Measurements from ENCODE around the gene PRKACA. TPM values are rescaled to one million over a fixed set of nuclear protein-coding genes. Genes with fewer than 3 reads are reported as not detected.

PRKACA gene
- total and polyA plus RNA-seq, 4 donors = 44.1 to 161 (median 111) TPM

GRCh38 chr19:14111486-14111885 is 6.1 kb downstream of the PRKACA start:
- Histone ChIP-seq H3K27ac (ENCODE audit: low read depth, low read length) (no peak overlapping the region), H3K4me1 (ENCODE audit: control insufficient read depth, insufficient read depth, low read length) (peaks cover 42% of the 10 kb centered on the region)

GRCh38 chr19:14110650-14111049 is 6.9 kb downstream of the PRKACA start:
- H3K4me1 ChIP-seq (ENCODE audit: control insufficient read depth, insufficient read depth, low read length) = peaks cover 34% of the 10 kb centered on the region
- 50% methylated on average over 1 of the region's 2 CpGs for WGBS (ENCODE audit: insufficient coverage)

More at GRCh38 chr19:14111486-14111885, 6.1 kb downstream of the PRKACA start:
- H3K27me3 ChIP-seq (ENCODE audit: control insufficient read depth, insufficient read depth, low read length) = no peaks in the 10 kb centered on the region
- H3K36me3 ChIP-seq (ENCODE audit: control insufficient read depth, insufficient read depth, low read length) = peaks cover 52% of the 10 kb centered on the region
- H3K4me3 ChIP-seq (ENCODE audit: low read depth, low read length) = no peak overlapping the region
- DNase-seq (ENCODE audit: low read depth in 4 of 6, low spot score in 6 of 6) = no peak
- WGBS (ENCODE audit: insufficient coverage) = no CpG with 5 or more reads among the region's 1 CpG
- H3K9me3 ChIP-seq (ENCODE audit: control insufficient read depth, insufficient read depth, low read length) = no peaks in the 10 kb centered on the region

GRCh38 chr19:14107581-14108461 is 9.7 kb downstream of the PRKACA start:
- Histone ChIP-seq H3K27me3 (ENCODE audit: control insufficient read depth, insufficient read depth, low read length) (no peaks in the 10 kb centered on the region), H3K9me3 (ENCODE audit: control insufficient read depth, insufficient read depth, low read length) (no peaks in the 10 kb centered on the region), H3K36me3 (ENCODE audit: control insufficient read depth, insufficient read depth, low read length) (peaks cover 63% of the 10 kb centered on the region), H3K27ac (ENCODE audit: low read depth, low read length) (no peak overlapping the region), H3K4me3 (ENCODE audit: low read depth, low read length) (no peak overlapping the region), H3K4me1 (ENCODE audit: control insufficient read depth, insufficient read depth, low read length) (peaks cover 9% of the 10 kb centered on the region)
- no peak for DNase-seq (ENCODE audit: low read depth in 4 of 6, low spot score in 6 of 6)
- WGBS (ENCODE audit: insufficient coverage) = 76% methylated on average over 22 of the region's 23 CpGs

More at GRCh38 chr19:14110650-14111049, 6.9 kb downstream of the PRKACA start:
- Histone ChIP-seq H3K4me3 (ENCODE audit: low read depth, low read length) (no peak overlapping the region), H3K27ac (ENCODE audit: low read depth, low read length) (no peak overlapping the region), H3K9me3 (ENCODE audit: control insufficient read depth, insufficient read depth, low read length) (no peaks in the 10 kb centered on the region), H3K27me3 (ENCODE audit: control insufficient read depth, insufficient read depth, low read length) (no peaks in the 10 kb centered on the region), H3K36me3 (ENCODE audit: control insufficient read depth, insufficient read depth, low read length) (peaks cover 60% of the 10 kb centered on the region)
- no peak for DNase-seq (ENCODE audit: low read depth in 4 of 6, low spot score in 6 of 6)

- H3K9me3 ChIP-seq (ENCODE audit: control insufficient read depth, insufficient read depth, low read length) = no peaks in the 10 kb centered on the region
- no peak for DNase-seq (ENCODE audit: low read depth in 4 of 6, low spot score in 6 of 6)
- H3K36me3 ChIP-seq (ENCODE audit: control insufficient read depth, insufficient read depth, low read length) = peaks cover 64% of the 10 kb centered on the region
- H3K4me1 ChIP-seq (ENCODE audit: control insufficient read depth, insufficient read depth, low read length) = peaks cover 1% of the 10 kb centered on the region
- H3K4me3 ChIP-seq (ENCODE audit: low read depth, low read length) = no peak overlapping the region
- WGBS (ENCODE audit: insufficient coverage) = 93% methylated on average over 13 of the region's 16 CpGs
- no peaks in the 10 kb centered on the region for H3K27me3 ChIP-seq (ENCODE audit: control insufficient read depth, insufficient read depth, low read length)
- no peak overlapping the region for H3K27ac ChIP-seq (ENCODE audit: low read depth, low read length)
Observed at GRCh38 chr19:14106840-14107239, 10.7 kb downstream of the PRKACA start.

- Histone ChIP-seq H3K36me3 (ENCODE audit: control insufficient read depth, insufficient read depth, low read length) (peaks cover 69% of the 10 kb centered on the region), H3K4me3 (ENCODE audit: low read depth, low read length) (no peak overlapping the region), H3K27me3 (ENCODE audit: control insufficient read depth, insufficient read depth, low read length) (no peaks in the 10 kb centered on the region), H3K27ac (ENCODE audit: low read depth, low read length) (no peak overlapping the region), H3K9me3 (ENCODE audit: control insufficient read depth, insufficient read depth, low read length) (no peaks in the 10 kb centered on the region), H3K4me1 (ENCODE audit: control insufficient read depth, insufficient read depth, low read length) (no peaks in the 10 kb centered on the region)
- WGBS (ENCODE audit: insufficient coverage) = 98% methylated on average over 5 of the region's 8 CpGs
- no peak for DNase-seq (ENCODE audit: low read depth in 4 of 6, low spot score in 6 of 6)
Observed at GRCh38 chr19:14105680-14106079, 11.9 kb downstream of the PRKACA start.

- Histone ChIP-seq H3K36me3 (ENCODE audit: control insufficient read depth, insufficient read depth, low read length) (peaks cover 87% of the 10 kb centered on the region), H3K4me1 (ENCODE audit: control insufficient read depth, insufficient read depth, low read length) (no peaks in the 10 kb centered on the region)
- WGBS (ENCODE audit: insufficient coverage) = 100% methylated on average over 1 of the region's 1 CpG
Observed at GRCh38 chr19:14103310-14103709, 14.3 kb downstream of the PRKACA start.

GRCh38 chr19:14102756-14103155 is 14.8 kb downstream of the PRKACA start:
- no peaks in the 10 kb centered on the region for H3K4me1 ChIP-seq (ENCODE audit: control insufficient read depth, insufficient read depth, low read length)
- no peak overlapping the region for H3K27ac ChIP-seq (ENCODE audit: low read depth, low read length)
- H3K27me3 ChIP-seq (ENCODE audit: control insufficient read depth, insufficient read depth, low read length) = no peaks in the 10 kb centered on the region
- peaks cover 87% of the 10 kb centered on the region for H3K36me3 ChIP-seq (ENCODE audit: control insufficient read depth, insufficient read depth, low read length)
- H3K4me3 ChIP-seq (ENCODE audit: low read depth, low read length) = no peak overlapping the region
- DNase-seq (ENCODE audit: low read depth in 4 of 6, low spot score in 6 of 6) = no peak
- H3K9me3 ChIP-seq (ENCODE audit: control insufficient read depth, insufficient read depth, low read length) = no peaks in the 10 kb centered on the region
- 94% methylated on average over 10 of the region's 10 CpGs for whole genome bisulfite sequencing (ENCODE audit: insufficient coverage)

More at GRCh38 chr19:14103310-14103709, 14.3 kb downstream of the PRKACA start:
- DNase-seq (ENCODE audit: low read depth in 4 of 6, low spot score in 6 of 6) = no peak
- no peak overlapping the region for H3K4me3 ChIP-seq (ENCODE audit: low read depth, low read length)
- H3K27me3 ChIP-seq (ENCODE audit: control insufficient read depth, insufficient read depth, low read length) = no peaks in the 10 kb centered on the region
- H3K9me3 ChIP-seq (ENCODE audit: control insufficient read depth, insufficient read depth, low read length) = no peaks in the 10 kb centered on the region
- no peak overlapping the region for H3K27ac ChIP-seq (ENCODE audit: low read depth, low read length)

- Histone ChIP-seq H3K9me3 (ENCODE audit: control insufficient read depth, insufficient read depth, low read length) (no peaks in the 10 kb centered on the region), H3K4me3 (ENCODE audit: low read depth, low read length) (no peak overlapping the region), H3K27ac (ENCODE audit: low read depth, low read length) (no peak overlapping the region), H3K36me3 (ENCODE audit: control insufficient read depth, insufficient read depth, low read length) (peaks cover 87% of the 10 kb centered on the region), H3K27me3 (ENCODE audit: control insufficient read depth, insufficient read depth, low read length) (no peaks in the 10 kb centered on the region), H3K4me1 (ENCODE audit: control insufficient read depth, insufficient read depth, low read length) (no peaks in the 10 kb centered on the region)
- no peak for DNase-seq (ENCODE audit: low read depth in 4 of 6, low spot score in 6 of 6)
- 94% methylated on average over 8 of the region's 11 CpGs for WGBS (ENCODE audit: insufficient coverage)
Observed at GRCh38 chr19:14102102-14102696, 15.4 kb downstream of the PRKACA start.

GRCh38 chr19:14101003-14101545 is 16.5 kb downstream of the PRKACA start:
- Histone ChIP-seq H3K27ac (ENCODE audit: low read depth, low read length) (no peak overlapping the region), H3K4me3 (ENCODE audit: low read depth, low read length) (no peak overlapping the region), H3K36me3 (ENCODE audit: control insufficient read depth, insufficient read depth, low read length) (peaks cover 87% of the 10 kb centered on the region), H3K4me1 (ENCODE audit: control insufficient read depth, insufficient read depth, low read length) (no peaks in the 10 kb centered on the region), H3K9me3 (ENCODE audit: control insufficient read depth, insufficient read depth, low read length) (no peaks in the 10 kb centered on the region), H3K27me3 (ENCODE audit: control insufficient read depth, insufficient read depth, low read length) (no peaks in the 10 kb centered on the region)
- DNase-seq (ENCODE audit: low read depth in 4 of 6, low spot score in 6 of 6) = no peak
- WGBS (ENCODE audit: insufficient coverage) = 97% methylated on average over 5 of the region's 6 CpGs
